Middle frontal gyrus (tissue), 1 donor: Measurements from ENCODE around the gene CCDC200.
"Not testable (repeated sequence)": the region's sequence is repeated elsewhere in the genome, so short reads cannot be mapped to it uniquely, and the experiment has no call there.

Experiments used
- DNase-seq: peaks from one replicate; pipeline ENCODE4 v3.0.0-alpha.2; 2015; ENCODE audit warnings: low spot score; ENCODE audit errors: extremely low spot score

CCDC200 gene

GRCh38 chr17:43216762-43217613 lies 11.4 kb downstream of the CCDC200 start:
- no peak for DNase-seq

- DNase-seq = no peak
These were observed 12.1 kb downstream of the CCDC200 start for GRCh38 chr17:43216369-43216761.

GRCh38 chr17:43215341-43215740 lies 13.1 kb downstream of the CCDC200 start:
- DNase-seq = no peak

- DNase-seq = no peak
These were observed 14.9 kb downstream of the CCDC200 start for GRCh38 chr17:43213545-43213944.

- DNase-seq = no peak
These were observed 15.6 kb downstream of the CCDC200 start for GRCh38 chr17:43212641-43213490.

GRCh38 chr17:43211480-43212402 lies 16.7 kb downstream of the CCDC200 start, which contains the start of gene TMEM106A:
TSS of gene TMEM106A (plus strand) at chr17:43211875. CDS start at chr17:43213042, 1,167 bp downstream.
- DNase-seq = no peak

GRCh38 chr17:43211123-43211479 lies 17.3 kb downstream of the CCDC200 start:
- DNase-seq = no peak

GRCh38 chr17:43210576-43210975 lies 17.8 kb downstream of the CCDC200 start:
- DNase-seq = no peak

- not testable (repeated sequence) for DNase-seq
These were observed 25.4 kb downstream of the CCDC200 start for GRCh38 chr17:43203013-43203412.

GRCh38 chr17:43200127-43200526 lies 28.3 kb downstream of the CCDC200 start:
- DNase-seq = no peak

- DNase-seq = no peak
These were observed 28.8 kb downstream of the CCDC200 start for GRCh38 chr17:43199633-43200032.

GRCh38 chr17:43193251-43193650 lies 35.2 kb downstream of the CCDC200 start:
- DNase-seq = no peak

GRCh38 chr17:43186656-43187055 lies 41.8 kb downstream of the CCDC200 start:
- not testable (repeated sequence) for DNase-seq

- DNase-seq = no peak
These were observed 44.5 kb downstream of the CCDC200 start for GRCh38 chr17:43183921-43184320.

GRCh38 chr17:43176119-43176570 lies 52.3 kb downstream of the CCDC200 start:
- DNase-seq = no peak

- no peak for DNase-seq
These were observed 53.0 kb downstream of the CCDC200 start for GRCh38 chr17:43175213-43176118.

- DNase-seq = peak; percentile 8
These were observed 56.6 kb downstream of the CCDC200 start for GRCh38 chr17:43171586-43172487.
